ENCODE results near the gene MYH10.

The MYH10 gene

GRCh38 chr17:8499171-8499570 is 131.4 kb downstream of the MYH10 start:
- TF ChIP-seq, protein P1, sequence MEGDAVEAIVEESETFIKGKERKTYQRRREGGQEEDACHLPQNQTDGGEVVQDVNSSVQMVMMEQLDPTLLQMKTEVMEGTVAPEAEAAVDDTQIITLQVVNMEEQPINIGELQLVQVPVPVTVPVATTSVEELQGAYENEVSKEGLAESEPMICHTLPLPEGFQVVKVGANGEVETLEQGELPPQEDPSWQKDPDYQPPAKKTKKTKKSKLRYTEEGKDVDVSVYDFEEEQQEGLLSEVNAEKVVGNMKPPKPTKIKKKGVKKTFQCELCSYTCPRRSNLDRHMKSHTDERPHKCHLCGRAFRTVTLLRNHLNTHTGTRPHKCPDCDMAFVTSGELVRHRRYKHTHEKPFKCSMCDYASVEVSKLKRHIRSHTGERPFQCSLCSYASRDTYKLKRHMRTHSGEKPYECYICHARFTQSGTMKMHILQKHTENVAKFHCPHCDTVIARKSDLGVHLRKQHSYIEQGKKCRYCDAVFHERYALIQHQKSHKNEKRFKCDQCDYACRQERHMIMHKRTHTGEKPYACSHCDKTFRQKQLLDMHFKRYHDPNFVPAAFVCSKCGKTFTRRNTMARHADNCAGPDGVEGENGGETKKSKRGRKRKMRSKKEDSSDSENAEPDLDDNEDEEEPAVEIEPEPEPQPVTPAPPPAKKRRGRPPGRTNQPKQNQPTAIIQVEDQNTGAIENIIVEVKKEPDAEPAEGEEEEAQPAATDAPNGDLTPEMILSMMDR (IDR thresholded peaks at IDR 0.05; ENCODE audit: low read depth, low read length): no peak
- H3K4me3 ChIP-seq (ENCODE audit: low read depth, low read length): no peak overlapping the region

GRCh38 chr17:8496081-8496480 is 134.4 kb downstream of the MYH10 start:
- H3K4me3 ChIP-seq (ENCODE audit: low read depth, low read length): no peak overlapping the region
- TF ChIP-seq, protein P1 (IDR thresholded peaks at IDR 0.05; ENCODE audit: low read depth, low read length): no peak

DNA sequence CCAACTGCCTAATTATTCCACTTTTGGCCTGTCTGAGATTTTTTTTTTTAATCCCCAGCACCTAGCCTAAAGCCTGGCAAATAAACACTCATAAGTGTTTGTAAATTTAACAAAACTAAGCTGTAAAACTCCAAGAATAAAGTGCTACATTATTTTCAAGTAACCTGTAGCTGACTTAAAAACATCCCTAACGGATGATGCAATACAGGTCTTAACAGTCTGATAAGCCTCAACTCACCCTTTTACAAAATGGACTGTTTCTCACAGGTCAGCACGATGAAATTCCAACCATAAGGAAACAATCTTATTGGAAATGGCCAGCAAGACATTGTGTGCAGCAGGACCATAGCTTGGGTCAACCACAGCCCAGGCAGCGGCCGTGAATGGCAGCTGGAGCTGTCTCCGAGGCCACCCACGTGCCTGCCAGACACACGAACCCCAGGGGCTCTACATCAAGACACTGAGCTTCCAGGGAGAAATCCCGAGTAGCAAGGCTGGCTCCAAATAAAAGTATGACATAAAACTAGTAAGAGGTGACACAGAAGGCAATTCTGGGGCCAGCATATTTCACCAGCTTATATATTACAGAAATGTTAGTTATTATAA is 135.9 kb downstream of the MYH10 start:
- no peak overlapping the region for H3K4me3 ChIP-seq (ENCODE audit: low read depth, low read length)
- TF ChIP-seq, protein P1 (IDR thresholded peaks at IDR 0.05; ENCODE audit: low read depth, low read length): no peak

DNA sequence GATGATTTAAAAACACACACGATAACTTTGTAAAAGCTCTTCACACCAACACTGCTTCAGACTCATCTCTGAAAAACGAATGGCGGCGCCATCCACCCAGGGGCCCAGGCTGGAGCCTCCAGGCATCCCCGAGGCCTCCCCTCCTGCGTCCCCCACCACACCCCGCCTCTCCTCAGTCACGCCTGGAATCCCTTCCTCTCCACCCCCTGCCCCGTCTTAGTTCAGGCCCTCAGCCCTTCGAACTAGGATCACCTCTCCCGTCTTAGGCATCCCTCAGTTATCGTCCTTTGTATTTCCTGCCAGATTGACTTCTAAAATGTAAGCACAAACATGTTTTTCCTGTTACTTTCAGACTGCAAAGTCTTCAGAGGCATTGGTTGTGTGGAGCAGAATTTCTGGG is 136.5 kb downstream of the MYH10 start:
- TF ChIP-seq, protein P1 (IDR thresholded peaks at IDR 0.05; ENCODE audit: low read depth, low read length): no peak
- no peak overlapping the region for H3K4me3 ChIP-seq (ENCODE audit: low read depth, low read length)

DNA sequence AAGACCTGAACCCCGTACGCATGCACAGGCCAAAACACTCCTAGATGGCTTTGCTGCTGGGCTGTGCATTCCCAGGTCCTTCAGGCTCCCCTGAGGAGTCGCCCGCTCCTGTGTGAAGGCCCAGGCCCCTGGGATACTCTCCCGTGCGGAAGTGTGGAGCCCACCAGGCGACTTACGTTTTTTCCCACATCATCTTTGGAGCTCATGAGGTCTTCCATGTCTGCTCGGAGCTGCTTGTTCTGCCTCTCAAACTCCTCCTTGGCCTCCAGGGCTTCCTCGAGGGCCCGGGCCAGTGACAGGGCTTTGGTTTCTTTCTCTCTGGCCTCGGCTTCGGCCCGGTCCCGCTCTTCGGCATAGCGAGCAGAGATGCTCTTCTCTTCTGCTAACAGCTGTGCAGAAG is 138.4 kb downstream of the MYH10 start:
- TF ChIP-seq, protein P1 (IDR thresholded peaks at IDR 0.05; ENCODE audit: low read depth, low read length): no peak
- H3K4me3 ChIP-seq (ENCODE audit: low read depth, low read length): no peak overlapping the region

DNA sequence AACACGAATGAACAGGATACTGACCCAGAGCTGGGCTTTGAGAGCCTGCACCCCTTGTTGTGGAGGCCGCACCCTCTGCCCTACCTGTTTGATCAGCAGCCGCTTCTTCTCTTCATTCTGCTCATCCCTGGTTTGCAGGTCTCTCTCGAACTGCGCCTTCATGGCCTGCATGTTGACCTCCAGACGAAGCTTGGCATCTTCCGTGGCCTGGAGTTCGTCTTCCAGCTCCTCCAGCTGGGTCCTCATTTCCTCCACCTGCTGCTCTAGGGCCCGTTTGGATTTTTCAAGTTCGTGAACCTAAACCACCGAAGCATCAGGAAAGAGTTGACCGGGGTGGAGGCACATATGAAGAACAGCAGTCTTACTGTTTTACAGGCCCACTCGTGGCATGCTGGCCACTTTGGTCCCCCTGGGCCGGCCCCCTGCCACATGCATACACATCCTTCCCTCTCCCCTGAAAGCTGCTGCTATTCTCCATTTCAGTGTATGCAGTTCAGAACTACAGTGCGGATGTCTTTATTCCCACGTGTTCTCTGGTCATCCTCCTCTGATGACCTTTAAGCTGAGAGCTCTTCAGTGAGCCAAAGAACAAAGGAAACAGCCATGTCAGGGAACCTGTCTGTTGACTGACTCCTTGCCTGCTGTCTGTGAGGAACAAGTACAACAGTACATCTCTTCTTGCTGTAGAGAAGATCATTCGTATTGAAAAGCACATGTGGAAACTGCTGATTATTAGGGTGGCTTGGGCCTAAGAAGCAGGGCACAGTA is 140.1 kb downstream of the MYH10 start:
- TF ChIP-seq, protein P1 (IDR thresholded peaks at IDR 0.05; ENCODE audit: low read depth, low read length): no peak
- no peak overlapping the region for H3K4me3 ChIP-seq (ENCODE audit: low read depth, low read length)

DNA sequence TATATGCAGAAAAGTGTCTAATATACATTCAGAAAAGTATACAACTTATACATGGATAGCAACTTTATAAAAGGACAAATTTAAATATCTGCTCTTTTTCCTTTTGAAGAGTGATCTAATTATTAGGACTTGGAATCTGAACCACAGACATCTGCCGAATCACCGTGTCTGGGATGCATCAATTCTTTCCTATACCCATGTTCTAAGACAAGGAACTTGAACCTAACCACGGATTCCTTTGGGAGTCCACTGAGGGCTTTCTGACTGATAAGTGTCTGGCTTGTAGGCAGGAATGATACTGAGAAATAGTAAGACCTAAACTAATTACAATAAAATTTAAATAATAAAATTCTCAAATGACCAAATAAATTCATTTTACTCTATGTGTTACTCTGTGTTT is 140.7 kb downstream of the MYH10 start:
- H3K4me3 ChIP-seq (ENCODE audit: low read depth, low read length): no peak overlapping the region
- TF ChIP-seq, protein P1 (IDR thresholded peaks at IDR 0.05; ENCODE audit: low read depth, low read length): no peak
